B cell (primary cell): ENCODE data around the gene UNC5C.

Experiments used
- EZH2 ChIP-seq: IDR thresholded peaks from 2 replicates; pipeline ENCODE4 v1.6.1; 2012; ENCODE audit warnings: borderline replicate concordance, low read depth, mild to moderate bottlenecking, moderate library complexity, low read length; ENCODE audit not compliant: insufficient read depth, poor library complexity, severe bottlenecking
- TF ChIP-seq, protein P1 (sequence below): fragments of 200-600 bp; IDR thresholded peaks from one replicate; pipeline ENCODE4 v1.8.0; 2022; ENCODE audit warnings: antibody characterized with exemption, mild to moderate bottlenecking

DNA sequence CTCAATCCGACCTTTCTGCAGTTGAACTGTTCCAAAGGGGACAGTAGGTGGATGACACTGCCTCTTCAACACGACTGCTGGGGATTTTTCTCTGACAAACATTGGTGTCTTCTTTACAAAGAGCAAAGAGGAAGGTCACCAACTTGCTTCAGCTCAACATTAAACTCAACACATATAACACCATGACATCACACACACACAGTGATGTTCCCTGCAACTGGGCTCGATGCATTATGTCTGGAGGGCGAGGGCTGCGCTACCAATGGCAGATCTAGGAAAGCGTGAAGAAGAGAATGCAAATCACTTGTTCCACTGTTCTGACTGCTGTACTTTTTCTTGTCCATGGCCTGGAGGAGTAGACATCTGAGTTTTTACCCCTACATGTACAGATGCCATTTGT, 385.9 kb downstream of the UNC5C start:
- TF ChIP-seq, protein P1, sequence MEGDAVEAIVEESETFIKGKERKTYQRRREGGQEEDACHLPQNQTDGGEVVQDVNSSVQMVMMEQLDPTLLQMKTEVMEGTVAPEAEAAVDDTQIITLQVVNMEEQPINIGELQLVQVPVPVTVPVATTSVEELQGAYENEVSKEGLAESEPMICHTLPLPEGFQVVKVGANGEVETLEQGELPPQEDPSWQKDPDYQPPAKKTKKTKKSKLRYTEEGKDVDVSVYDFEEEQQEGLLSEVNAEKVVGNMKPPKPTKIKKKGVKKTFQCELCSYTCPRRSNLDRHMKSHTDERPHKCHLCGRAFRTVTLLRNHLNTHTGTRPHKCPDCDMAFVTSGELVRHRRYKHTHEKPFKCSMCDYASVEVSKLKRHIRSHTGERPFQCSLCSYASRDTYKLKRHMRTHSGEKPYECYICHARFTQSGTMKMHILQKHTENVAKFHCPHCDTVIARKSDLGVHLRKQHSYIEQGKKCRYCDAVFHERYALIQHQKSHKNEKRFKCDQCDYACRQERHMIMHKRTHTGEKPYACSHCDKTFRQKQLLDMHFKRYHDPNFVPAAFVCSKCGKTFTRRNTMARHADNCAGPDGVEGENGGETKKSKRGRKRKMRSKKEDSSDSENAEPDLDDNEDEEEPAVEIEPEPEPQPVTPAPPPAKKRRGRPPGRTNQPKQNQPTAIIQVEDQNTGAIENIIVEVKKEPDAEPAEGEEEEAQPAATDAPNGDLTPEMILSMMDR = no peak
- no peak for TF ChIP-seq EZH2
